ENCODE measurements around the gene GMDS. TPM values are rescaled to one million over a fixed set of nuclear protein-coding genes. Genes with fewer than 3 reads are reported as not detected.

GMDS gene
- total and polyA plus RNA-seq, 2 experiments from 2014 or later = 30.1 to 36.5 TPM

DNA sequence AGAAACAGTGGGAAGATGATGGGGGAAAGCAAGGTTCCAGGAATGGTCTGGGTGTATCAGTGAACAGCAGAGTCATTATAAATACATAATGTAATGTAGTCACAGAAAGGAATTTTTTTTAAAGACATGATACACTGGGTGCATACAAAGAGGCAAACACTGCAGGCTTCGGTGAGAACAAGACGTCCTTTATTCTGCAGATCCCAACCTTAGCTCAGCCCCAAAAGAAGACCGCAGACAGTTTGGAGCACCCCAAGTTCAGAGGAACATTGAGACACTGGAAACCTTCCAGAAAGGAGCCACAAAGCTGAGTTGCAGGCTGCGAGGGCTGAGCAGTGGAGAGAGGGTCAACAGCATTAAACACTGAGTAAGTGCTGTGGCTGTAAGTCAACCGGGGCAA, 666.3 kb downstream of the GMDS start (continued):
- TF ChIP-seq, protein P1, sequence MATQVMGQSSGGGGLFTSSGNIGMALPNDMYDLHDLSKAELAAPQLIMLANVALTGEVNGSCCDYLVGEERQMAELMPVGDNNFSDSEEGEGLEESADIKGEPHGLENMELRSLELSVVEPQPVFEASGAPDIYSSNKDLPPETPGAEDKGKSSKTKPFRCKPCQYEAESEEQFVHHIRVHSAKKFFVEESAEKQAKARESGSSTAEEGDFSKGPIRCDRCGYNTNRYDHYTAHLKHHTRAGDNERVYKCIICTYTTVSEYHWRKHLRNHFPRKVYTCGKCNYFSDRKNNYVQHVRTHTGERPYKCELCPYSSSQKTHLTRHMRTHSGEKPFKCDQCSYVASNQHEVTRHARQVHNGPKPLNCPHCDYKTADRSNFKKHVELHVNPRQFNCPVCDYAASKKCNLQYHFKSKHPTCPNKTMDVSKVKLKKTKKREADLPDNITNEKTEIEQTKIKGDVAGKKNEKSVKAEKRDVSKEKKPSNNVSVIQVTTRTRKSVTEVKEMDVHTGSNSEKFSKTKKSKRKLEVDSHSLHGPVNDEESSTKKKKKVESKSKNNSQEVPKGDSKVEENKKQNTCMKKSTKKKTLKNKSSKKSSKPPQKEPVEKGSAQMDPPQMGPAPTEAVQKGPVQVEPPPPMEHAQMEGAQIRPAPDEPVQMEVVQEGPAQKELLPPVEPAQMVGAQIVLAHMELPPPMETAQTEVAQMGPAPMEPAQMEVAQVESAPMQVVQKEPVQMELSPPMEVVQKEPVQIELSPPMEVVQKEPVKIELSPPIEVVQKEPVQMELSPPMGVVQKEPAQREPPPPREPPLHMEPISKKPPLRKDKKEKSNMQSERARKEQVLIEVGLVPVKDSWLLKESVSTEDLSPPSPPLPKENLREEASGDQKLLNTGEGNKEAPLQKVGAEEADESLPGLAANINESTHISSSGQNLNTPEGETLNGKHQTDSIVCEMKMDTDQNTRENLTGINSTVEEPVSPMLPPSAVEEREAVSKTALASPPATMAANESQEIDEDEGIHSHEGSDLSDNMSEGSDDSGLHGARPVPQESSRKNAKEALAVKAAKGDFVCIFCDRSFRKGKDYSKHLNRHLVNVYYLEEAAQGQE (IDR thresholded peaks at IDR 0.05; ENCODE audit: unreplicated experiment) = no peak
- no peak for TF ChIP-seq NANOG (IDR thresholded peaks at IDR 0.05; ENCODE audit: borderline replicate concordance)
- TF ChIP-seq ZNF114 (CRISPR knock-in tag; IDR thresholded peaks at IDR 0.05) = no peak
- TF ChIP-seq, protein P2, sequence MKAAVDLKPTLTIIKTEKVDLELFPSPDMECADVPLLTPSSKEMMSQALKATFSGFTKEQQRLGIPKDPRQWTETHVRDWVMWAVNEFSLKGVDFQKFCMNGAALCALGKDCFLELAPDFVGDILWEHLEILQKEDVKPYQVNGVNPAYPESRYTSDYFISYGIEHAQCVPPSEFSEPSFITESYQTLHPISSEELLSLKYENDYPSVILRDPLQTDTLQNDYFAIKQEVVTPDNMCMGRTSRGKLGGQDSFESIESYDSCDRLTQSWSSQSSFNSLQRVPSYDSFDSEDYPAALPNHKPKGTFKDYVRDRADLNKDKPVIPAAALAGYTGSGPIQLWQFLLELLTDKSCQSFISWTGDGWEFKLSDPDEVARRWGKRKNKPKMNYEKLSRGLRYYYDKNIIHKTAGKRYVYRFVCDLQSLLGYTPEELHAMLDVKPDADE (IDR thresholded peaks at IDR 0.05) = no peak

DNA sequence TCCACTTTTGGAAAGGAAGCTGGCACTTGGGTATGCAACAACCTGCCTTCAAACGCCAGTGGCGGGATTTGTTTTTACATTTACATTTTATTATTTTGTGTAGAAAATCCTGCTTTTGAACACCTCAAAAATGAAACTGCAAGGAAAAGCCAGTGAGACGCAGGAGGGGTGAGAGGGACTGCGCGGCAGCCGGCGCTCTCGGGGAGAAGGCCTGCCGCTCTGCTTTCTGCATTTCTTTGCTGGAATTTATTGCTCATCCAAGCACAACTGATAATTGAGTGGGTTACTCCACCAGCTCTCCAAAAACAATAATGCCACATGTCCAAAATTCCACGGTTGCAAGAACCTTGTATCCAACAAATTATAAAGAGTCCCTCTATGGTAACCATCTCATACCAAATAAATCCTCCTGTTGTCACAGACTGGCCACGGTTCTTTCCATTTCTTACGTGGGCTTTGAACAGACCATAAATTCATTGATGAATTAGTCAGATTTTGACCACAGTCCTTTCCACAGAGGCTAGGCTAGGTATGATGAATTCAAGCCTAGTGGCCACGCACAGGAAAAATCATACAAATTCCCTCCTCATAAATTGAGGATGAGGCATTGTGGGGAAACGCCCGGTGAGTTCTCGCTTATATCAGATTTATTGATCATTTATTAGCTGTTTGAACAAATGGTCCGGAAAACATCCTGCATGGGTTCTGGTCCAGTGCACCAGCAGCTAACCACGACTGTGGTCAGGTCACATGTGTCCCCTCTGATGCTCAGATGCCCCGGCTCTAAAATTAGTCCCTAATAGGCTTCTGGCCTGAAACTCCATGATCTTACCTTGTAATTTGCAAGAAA, 667.3 kb downstream of the GMDS start:
- H4K20me1 ChIP-seq (replicated peaks; ENCODE audit: insufficient read depth) = no peaks in the 10 kb centered on the region
- no peaks in the 10 kb centered on the region for H3K36me3 ChIP-seq (ENCODE audit: insufficient read depth)
- H3K9me2 ChIP-seq (ENCODE audit: insufficient read depth) = no peaks in the 10 kb centered on the region
- DNase-seq (ENCODE audit: low spot score) = no peak
- no peaks in the 10 kb centered on the region for H3K79me2 ChIP-seq (replicated peaks; ENCODE audit: insufficient read depth)
- H2AFZ ChIP-seq = peak overlapping the region; percentile 23; the same call in 1 of the 2 replicates
- H3K4me3 ChIP-seq = no peak overlapping the region
- ATAC-seq = no peak
- peaks cover 14% of the 10 kb centered on the region for H3K4me1 ChIP-seq (ENCODE audit: insufficient read depth)
- H3K9me3 Mint-ChIP-seq = no peaks in the 10 kb centered on the region
- peaks cover 14% of the 10 kb centered on the region for H3K27me3 Mint-ChIP-seq (ENCODE audit: insufficient read depth, low read depth, poor library complexity)
- H3K4me1 Mint-ChIP-seq = peaks cover 34% of the 10 kb centered on the region
- no peak overlapping the region for H3K27ac Mint-ChIP-seq
- H3K4me3 Mint-ChIP-seq = no peak overlapping the region
- H3K27me3 ChIP-seq (ENCODE audit: insufficient read depth) = no peaks in the 10 kb centered on the region
- no peak overlapping the region for H3K4me2 ChIP-seq
- no peak overlapping the region for H3K27ac ChIP-seq (ENCODE audit: low read depth)
- no peaks in the 10 kb centered on the region for H3F3A ChIP-seq (replicated peaks; ENCODE audit: low read depth)
- H3K36me3 Mint-ChIP-seq (ENCODE audit: low read depth) = no peaks in the 10 kb centered on the region
- no peak for TF ChIP-seq CREB1 (CRISPR knock-in tag; IDR thresholded peaks at IDR 0.05; ENCODE audit: low read depth)
- no peak for TF ChIP-seq ZNF331 (CRISPR knock-in tag; IDR thresholded peaks at IDR 0.05; ENCODE audit: low read depth)
- TF ChIP-seq JUNB (IDR thresholded peaks at IDR 0.05; ENCODE audit: unreplicated experiment) = no peak
- no peak for TF ChIP-seq POLR2AphosphoS5 (IDR thresholded peaks at IDR 0.05; ENCODE audit: low read depth)
- TF ChIP-seq STAT1 (IDR thresholded peaks at IDR 0.05; ENCODE audit: unreplicated experiment) = no peak
- TF ChIP-seq, protein P2 (IDR thresholded peaks at IDR 0.05) = no peak
- no peak for TF ChIP-seq ZNF114 (CRISPR knock-in tag; IDR thresholded peaks at IDR 0.05)
- TF ChIP-seq, protein P3, sequence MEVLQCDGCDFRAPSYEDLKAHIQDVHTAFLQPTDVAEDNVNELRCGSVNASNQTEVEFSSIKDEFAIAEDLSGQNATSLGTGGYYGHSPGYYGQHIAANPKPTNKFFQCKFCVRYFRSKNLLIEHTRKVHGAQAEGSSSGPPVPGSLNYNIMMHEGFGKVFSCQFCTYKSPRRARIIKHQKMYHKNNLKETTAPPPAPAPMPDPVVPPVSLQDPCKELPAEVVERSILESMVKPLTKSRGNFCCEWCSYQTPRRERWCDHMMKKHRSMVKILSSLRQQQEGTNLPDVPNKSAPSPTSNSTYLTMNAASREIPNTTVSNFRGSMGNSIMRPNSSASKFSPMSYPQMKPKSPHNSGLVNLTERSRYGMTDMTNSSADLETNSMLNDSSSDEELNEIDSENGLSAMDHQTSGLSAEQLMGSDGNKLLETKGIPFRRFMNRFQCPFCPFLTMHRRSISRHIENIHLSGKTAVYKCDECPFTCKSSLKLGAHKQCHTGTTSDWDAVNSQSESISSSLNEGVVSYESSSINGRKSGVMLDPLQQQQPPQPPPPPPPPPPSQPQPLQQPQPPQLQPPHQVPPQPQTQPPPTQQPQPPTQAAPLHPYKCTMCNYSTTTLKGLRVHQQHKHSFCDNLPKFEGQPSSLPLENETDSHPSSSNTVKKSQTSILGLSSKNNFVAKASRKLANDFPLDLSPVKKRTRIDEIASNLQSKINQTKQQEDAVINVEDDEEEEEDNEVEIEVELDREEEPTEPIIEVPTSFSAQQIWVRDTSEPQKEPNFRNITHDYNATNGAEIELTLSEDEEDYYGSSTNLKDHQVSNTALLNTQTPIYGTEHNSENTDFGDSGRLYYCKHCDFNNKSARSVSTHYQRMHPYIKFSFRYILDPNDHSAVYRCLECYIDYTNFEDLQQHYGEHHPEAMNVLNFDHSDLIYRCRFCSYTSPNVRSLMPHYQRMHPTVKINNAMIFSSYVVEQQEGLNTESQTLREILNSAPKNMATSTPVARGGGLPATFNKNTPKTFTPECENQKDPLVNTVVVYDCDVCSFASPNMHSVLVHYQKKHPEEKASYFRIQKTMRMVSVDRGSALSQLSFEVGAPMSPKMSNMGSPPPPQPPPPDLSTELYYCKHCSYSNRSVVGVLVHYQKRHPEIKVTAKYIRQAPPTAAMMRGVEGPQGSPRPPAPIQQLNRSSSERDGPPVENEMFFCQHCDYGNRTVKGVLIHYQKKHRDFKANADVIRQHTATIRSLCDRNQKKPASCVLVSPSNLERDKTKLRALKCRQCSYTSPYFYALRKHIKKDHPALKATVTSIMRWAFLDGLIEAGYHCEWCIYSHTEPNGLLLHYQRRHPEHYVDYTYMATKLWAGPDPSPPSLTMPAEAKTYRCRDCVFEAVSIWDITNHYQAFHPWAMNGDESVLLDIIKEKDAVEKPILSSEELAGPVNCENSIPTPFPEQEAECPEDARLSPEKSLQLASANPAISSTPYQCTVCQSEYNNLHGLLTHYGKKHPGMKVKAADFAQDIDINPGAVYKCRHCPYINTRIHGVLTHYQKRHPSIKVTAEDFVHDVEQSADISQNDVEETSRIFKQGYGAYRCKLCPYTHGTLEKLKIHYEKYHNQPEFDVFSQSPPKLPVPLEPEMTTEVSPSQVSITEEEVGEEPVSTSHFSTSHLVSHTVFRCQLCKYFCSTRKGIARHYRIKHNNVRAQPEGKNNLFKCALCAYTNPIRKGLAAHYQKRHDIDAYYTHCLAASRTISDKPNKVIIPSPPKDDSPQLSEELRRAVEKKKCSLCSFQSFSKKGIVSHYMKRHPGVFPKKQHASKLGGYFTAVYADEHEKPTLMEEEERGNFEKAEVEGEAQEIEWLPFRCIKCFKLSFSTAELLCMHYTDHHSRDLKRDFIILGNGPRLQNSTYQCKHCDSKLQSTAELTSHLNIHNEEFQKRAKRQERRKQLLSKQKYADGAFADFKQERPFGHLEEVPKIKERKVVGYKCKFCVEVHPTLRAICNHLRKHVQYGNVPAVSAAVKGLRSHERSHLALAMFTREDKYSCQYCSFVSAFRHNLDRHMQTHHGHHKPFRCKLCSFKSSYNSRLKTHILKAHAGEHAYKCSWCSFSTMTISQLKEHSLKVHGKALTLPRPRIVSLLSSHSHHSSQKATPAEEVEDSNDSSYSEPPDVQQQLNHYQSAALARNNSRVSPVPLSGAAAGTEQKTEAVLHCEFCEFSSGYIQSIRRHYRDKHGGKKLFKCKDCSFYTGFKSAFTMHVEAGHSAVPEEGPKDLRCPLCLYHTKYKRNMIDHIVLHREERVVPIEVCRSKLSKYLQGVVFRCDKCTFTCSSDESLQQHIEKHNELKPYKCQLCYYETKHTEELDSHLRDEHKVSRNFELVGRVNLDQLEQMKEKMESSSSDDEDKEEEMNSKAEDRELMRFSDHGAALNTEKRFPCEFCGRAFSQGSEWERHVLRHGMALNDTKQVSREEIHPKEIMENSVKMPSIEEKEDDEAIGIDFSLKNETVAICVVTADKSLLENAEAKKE (CRISPR knock-in tag; IDR thresholded peaks at IDR 0.05) = no peak
